Tibial nerve (tissue), 3 donors: ENCODE results near the gene PLXNC1.

Experiments
- CTCF ChIP-seq, 5 experiments: fragments of 200-600 bp in 3 of 5; fragments of 450-650 bp in 2 of 5; sonication (generic) in 3 of 5; IDR thresholded peaks; one replicate each; pipeline ENCODE4 v1.5.1; 2016 to 2019; ENCODE audit warnings: antibody characterized with exemption in 5 of 5, mild to moderate bottlenecking in 3 of 5, moderate library complexity in 2 of 5
- POLR2A ChIP-seq, 2 donors: fragments of 450-650 bp; IDR thresholded peaks; one replicate each; pipeline ENCODE4 v1.6.1; 2017; ENCODE audit warnings: antibody characterized with exemption in 2 of 2, mild to moderate bottlenecking in 2 of 2, moderate library complexity in 2 of 2

- TF ChIP-seq CTCF (IDR thresholded peaks at IDR 0.05) (no peak), POLR2A (IDR thresholded peaks at IDR 0.05) (no peak)
Measured at GRCh38 chr12:94230357-94230905, 82.1 kb downstream of the PLXNC1 start.
